ENCODE results near the gene FRMPD3.

FRMPD3 gene

DNA sequence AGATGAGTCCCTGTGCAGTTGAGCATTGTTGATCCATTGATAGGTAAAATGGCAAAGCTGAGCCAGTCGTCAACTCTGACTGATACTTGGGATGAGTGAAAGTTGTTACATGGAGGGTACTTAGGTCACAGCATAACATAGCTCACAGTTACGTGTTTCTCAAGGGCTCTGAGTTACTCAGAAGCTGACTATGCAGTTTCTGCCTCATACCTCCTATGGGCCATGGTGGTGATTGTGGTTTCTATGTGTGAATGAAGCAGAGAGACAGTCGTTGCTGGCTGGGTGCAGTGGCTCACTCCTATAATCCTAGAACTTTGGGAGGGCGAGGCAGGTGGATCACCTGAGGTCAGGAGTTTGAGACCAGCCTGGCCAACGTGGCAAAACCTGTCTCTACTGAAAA, 30.8 kb downstream of the FRMPD3 start:
- no peak for DNase-seq (ENCODE audit: low spot score)

DNA sequence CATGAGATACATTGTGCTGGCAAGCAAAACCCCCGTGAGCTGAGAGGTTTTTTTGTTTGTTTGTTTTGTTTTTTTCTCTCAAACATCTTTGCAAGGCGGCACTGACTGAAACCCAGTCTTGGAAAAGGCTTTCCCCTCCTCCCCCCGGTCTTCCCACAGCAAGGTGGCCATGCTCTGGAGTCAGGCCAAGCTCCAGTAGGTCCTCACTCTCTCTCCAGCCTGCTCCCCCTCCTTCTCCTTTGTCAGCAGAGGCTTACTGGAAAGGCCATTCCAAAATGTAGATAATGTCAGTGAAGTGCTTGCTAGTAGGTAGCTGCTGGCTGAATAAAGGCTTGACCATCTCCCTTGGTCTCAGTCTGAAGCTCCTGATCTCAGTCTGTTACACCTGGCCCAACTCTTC, 32.6 kb downstream of the FRMPD3 start:
- DNase-seq (ENCODE audit: low spot score) = no peak

DNA sequence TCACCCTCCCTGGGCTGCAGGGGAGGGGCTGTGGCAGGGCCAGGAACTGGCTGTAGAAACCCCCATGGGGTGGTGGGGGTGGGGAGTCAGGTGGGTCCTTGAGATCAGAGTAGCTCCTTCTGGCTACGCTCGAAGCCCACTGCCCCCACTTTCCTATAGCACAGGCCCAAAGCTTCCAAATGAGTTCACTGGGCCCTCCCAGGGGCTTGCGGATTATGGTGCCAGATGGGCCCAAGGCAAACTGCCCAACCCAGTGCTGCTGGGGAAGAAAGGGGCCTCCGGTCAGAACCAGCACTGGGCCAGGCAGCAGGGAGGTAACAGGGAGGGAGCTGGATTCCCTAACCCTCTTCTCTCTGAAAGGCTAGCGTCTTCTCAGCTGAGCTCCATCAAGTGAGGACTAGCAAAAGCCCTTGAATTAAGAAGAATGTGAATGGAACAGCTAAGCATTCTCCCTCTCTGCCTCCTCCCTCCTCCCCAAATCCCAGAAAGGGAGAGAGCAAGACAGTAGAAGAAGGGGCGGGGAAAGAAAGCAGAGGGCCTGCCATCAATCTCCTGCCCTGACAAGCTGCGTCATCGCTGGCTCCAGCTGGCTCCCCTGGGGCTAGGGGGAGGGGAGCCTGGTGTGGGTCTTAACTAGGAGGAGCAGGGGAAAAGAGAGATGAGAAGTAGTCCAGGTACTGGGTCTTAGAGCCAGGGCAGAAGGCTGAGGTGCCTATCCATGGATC, 34.7 kb downstream of the FRMPD3 start:
- peak; percentile 73 for DNase-seq (ENCODE audit: low spot score)

DNA sequence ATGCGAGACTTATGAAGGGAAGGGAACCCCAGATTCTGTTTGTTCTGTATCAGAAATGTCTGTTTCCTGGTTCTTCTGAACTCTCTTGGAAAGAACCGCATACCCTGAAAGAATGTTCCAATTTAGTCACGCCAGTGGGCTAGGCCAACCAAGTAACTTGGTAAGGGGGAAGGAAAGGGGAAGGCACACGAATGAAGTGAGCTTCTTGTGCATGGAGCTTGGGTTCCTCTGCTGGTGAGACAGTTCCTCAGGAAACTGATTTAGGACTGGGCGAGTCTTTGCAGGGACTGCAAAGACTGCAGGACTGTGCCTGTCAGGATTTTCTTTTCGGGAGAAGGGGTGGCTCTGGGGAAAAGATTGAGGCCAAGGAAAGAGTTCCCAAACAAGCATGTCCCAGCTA, 35.6 kb downstream of the FRMPD3 start:
- DNase-seq (ENCODE audit: low spot score) = no peak

DNA sequence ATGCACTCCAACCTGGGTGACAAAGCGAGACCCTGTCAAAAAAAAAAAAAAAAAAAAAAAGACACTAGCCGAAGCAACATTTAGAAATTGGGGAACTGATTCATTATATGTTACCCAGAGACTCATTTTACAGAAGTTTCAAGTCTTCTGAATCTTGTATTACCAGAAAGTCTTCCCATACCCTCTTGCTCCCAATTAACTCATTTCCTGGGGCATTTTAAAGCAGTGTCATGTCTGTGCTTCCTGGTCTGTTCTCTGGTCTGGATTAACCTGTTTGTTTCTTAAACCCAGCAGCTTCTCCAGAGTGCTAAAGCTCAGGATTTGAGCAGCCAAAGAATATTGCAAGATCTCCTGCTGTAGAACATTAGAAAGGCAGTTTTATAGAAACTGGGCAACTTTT, 43.7 kb downstream of the FRMPD3 start:
- DNase-seq (ENCODE audit: low spot score) = no peak

DNA sequence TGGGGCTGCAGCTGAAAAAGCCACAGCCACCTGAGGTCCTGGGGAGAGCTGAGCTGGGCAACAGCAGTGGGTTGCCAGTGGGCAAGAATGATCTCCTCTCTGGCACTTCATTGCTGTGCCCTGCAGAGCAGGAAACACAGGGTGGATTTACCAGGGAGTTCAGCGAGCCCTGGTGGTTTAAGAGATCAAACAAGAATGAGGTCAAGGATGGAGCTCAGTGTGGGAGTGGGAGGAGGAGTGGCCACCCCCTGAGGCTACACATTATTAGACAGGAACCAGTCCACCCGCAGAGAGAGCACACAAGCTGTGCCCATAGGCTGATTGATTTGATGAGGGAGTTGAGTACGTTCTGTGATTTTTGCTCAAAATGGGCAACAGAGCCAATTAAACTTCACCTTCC, 47.3 kb downstream of the FRMPD3 start:
- DNase-seq (ENCODE audit: low spot score) = no peak

Data from ecto neural progenitor cell (in vitro differentiated cells).